HepG2 (cell line): Measurements from ENCODE around the gene SIGMAR1. TPM values are rescaled to one million over a fixed set of nuclear protein-coding genes. Genes with fewer than 3 reads are reported as not detected.

Experiments
- ATF7 ChIP-seq, 2 experiments: fragments of 450-650 bp in 1 of 2; sonication (generic) in 1 of 2; formaldehyde crosslinking in 1 of 2; IDR thresholded peaks; 2 replicates each; pipeline versions ENCODE4 v1.4.0 to v1.6.1; 2016 to 2020; ENCODE audit warnings: antibody characterized with exemption in 1 of 2, mild to moderate bottlenecking in 1 of 2, missing genetic modification reagents in 1 of 2
- BCLAF1 ChIP-seq: fragments of 450-650 bp; IDR thresholded peaks from 2 replicates; pipeline ENCODE4 v1.6.1; 2017; ENCODE audit warnings: mild to moderate bottlenecking
- BRF2 ChIP-seq: sonication (generic); formaldehyde crosslinking; IDR thresholded peaks from 2 replicates; pipeline ENCODE4 v1.8.1; 2022; ENCODE audit warnings: mild to moderate bottlenecking, missing genetic modification reagents
- GTF3A ChIP-seq: sonication (generic); formaldehyde crosslinking; conservative IDR thresholded peaks from 2 replicates; pipeline ENCODE4 v1.4.0; 2020; ENCODE audit warnings: mild to moderate bottlenecking, missing genetic modification reagents
- MYC ChIP-seq: sonication (generic); formaldehyde crosslinking; IDR thresholded peaks from 2 replicates; pipeline ENCODE4 v1.9.0; 2021; ENCODE audit warnings: missing genetic modification reagents, borderline replicate concordance
- PAWR ChIP-seq: sonication (generic); formaldehyde crosslinking; IDR thresholded peaks from 2 replicates; pipeline ENCODE4 v1.4.0; 2020; ENCODE audit warnings: missing genetic modification reagents, mild to moderate bottlenecking, borderline replicate concordance
- POLR2A ChIP-seq, 2 experiments: IDR thresholded peaks; 2 replicates each; pipeline ENCODE4 v1.6.1; 2011; ENCODE audit warnings: low read depth in 2 of 2, low read length in 2 of 2, mild to moderate bottlenecking in 1 of 2, moderate library complexity in 1 of 2; ENCODE audit not compliant: insufficient read depth in 1 of 2
- PPARG ChIP-seq: conservative IDR thresholded peaks from 2 replicates; pipeline ENCODE4 v1.6.1; 2016; ENCODE audit warnings: missing biosample characterization, missing genetic modification reagents
- ZBTB20 ChIP-seq: sonication (generic); formaldehyde crosslinking; IDR thresholded peaks from 2 replicates; pipeline ENCODE4 v1.8.1; 2023; ENCODE audit warnings: missing genetic modification reagents, low read depth, mild to moderate bottlenecking, borderline replicate concordance
- ZNF18 ChIP-seq: sonication (generic); formaldehyde crosslinking; IDR thresholded peaks from 2 replicates; pipeline ENCODE4 v1.8.0; 2022; ENCODE audit warnings: mild to moderate bottlenecking, missing genetic modification reagents; ENCODE audit not compliant: insufficient replicate concordance
- ZNF318 ChIP-seq: sonication (generic); formaldehyde crosslinking; IDR thresholded peaks from 2 replicates; pipeline ENCODE4 v1.4.0; 2020; ENCODE audit warnings: mild to moderate bottlenecking, missing genetic modification reagents
- ZNF644 ChIP-seq: IDR thresholded peaks from 2 replicates; pipeline ENCODE4 v1.6.1; 2016; ENCODE audit warnings: low read depth
- ZNF724P ChIP-seq: sonication (generic); formaldehyde crosslinking; IDR thresholded peaks from 2 replicates; pipeline ENCODE4 v1.8.0; 2022; ENCODE audit warnings: missing genetic modification reagents, borderline replicate concordance
- polyA plus RNA-seq, 8 experiments: library from polyadenylated mRNA; depleted of rRNA in 3 of 8; stranded (reverse) in 7 of 8; unstranded in 1 of 8; fragments of >200 nt; fragmentation: Illumina TruSeq in 4 of 8; extraction: Trizol in 4 of 8; gene quantifications; 2 replicates each; pipeline versions ENCODE4 v1.2.1 to v1.2.3, GENCODE V29; 2011 to 2016; ENCODE audit warnings: low read depth in 4 of 8, missing spikeins in 1 of 8, mixed read lengths in 1 of 8; ENCODE audit not compliant: insufficient read depth in 1 of 8
- total RNA-seq, 5 experiments: library from RNA; depleted of rRNA; stranded (reverse); fragments of >200 nt; fragmentation: Illumina TruSeq; extraction: Trizol; gene quantifications; 2 replicates each; pipeline ENCODE4 v1.2.3, GENCODE V29; 2016; ENCODE audit warnings: low read depth in 1 of 5

SIGMAR1 gene
- total and polyA plus RNA-seq, 2 of the 13 experiments (the other 11 are each of a cell fraction or from before 2014, with no cell fraction given), result 38.9 to 60.8 TPM

GRCh38 chr9:34644766-34645314 lies 7.3 kb upstream of the SIGMAR1 start (continued):
- TF ChIP-seq BCLAF1 (no peak), MYC (CRISPR knock-in tag) (no peak), ZBTB20 (CRISPR knock-in tag) (no peak), ZNF644 (CRISPR knock-in tag) (peak; percentile 35; the same call in 1 of the 2 replicates), BRF2 (CRISPR knock-in tag) (no peak), ZNF18 (CRISPR knock-in tag) (no peak), GTF3A (CRISPR knock-in tag) (no peak), PAWR (CRISPR knock-in tag) (no peak), ZNF724P (CRISPR knock-in tag) (no peak), POLR2A (IDR thresholded peaks at IDR 0.05; ENCODE audit: insufficient read depth in 1 of 2, low read depth in 2 of 2, low read length in 2 of 2) (no peak), ATF7 (IDR thresholded peaks at IDR 0.05) (no peak), ATF7 (CRISPR knock-in tag; IDR thresholded peaks at IDR 0.05) (no peak), PPARG (CRISPR knock-in tag) (peak; percentile 99), ZNF318 (CRISPR knock-in tag) (peak; percentile 66; the same call in 1 of the 2 replicates)
